DOHH2 (cell line): Measurements from ENCODE around the gene FASTKD2.

ENCODE experiments used
- EZH2phosphoT487 ChIP-seq: fragments of 200-600 bp; sonication (generic); IDR thresholded peaks from 2 replicates; pipeline ENCODE4 v1.6.1; 2017; ENCODE audit warnings: borderline replicate concordance, mild to moderate bottlenecking, antibody characterized with exemption, low read length, moderate library complexity, mixed read lengths
- TF ChIP-seq, protein P1 (sequence below): fragments of 200-600 bp; sonication (generic); IDR thresholded peaks from one replicate; pipeline ENCODE4 v1.5.1; 2014; ENCODE audit warnings: antibody characterized with exemption, mild to moderate bottlenecking, low read depth, low read length; ENCODE audit not compliant: poor library complexity, severe bottlenecking

- TF ChIP-seq, protein P1, sequence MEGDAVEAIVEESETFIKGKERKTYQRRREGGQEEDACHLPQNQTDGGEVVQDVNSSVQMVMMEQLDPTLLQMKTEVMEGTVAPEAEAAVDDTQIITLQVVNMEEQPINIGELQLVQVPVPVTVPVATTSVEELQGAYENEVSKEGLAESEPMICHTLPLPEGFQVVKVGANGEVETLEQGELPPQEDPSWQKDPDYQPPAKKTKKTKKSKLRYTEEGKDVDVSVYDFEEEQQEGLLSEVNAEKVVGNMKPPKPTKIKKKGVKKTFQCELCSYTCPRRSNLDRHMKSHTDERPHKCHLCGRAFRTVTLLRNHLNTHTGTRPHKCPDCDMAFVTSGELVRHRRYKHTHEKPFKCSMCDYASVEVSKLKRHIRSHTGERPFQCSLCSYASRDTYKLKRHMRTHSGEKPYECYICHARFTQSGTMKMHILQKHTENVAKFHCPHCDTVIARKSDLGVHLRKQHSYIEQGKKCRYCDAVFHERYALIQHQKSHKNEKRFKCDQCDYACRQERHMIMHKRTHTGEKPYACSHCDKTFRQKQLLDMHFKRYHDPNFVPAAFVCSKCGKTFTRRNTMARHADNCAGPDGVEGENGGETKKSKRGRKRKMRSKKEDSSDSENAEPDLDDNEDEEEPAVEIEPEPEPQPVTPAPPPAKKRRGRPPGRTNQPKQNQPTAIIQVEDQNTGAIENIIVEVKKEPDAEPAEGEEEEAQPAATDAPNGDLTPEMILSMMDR: no peak
- no peak for TF ChIP-seq EZH2phosphoT487
Measured at GRCh38 chr2:206836722-206837121, 71.3 kb downstream of the FASTKD2 start.
